GM21737 (cell line): ENCODE data around the gene MSLN.

ENCODE experiments used
- ATAC-seq: cut with Tn5 transposase; IDR thresholded peaks from one replicate; pipeline ENCODE4 v1.9.1; 2021; ENCODE audit warnings: mild to moderate bottlenecking, moderate library complexity; ENCODE audit not compliant: unreplicated experiment

MSLN gene

DNA sequence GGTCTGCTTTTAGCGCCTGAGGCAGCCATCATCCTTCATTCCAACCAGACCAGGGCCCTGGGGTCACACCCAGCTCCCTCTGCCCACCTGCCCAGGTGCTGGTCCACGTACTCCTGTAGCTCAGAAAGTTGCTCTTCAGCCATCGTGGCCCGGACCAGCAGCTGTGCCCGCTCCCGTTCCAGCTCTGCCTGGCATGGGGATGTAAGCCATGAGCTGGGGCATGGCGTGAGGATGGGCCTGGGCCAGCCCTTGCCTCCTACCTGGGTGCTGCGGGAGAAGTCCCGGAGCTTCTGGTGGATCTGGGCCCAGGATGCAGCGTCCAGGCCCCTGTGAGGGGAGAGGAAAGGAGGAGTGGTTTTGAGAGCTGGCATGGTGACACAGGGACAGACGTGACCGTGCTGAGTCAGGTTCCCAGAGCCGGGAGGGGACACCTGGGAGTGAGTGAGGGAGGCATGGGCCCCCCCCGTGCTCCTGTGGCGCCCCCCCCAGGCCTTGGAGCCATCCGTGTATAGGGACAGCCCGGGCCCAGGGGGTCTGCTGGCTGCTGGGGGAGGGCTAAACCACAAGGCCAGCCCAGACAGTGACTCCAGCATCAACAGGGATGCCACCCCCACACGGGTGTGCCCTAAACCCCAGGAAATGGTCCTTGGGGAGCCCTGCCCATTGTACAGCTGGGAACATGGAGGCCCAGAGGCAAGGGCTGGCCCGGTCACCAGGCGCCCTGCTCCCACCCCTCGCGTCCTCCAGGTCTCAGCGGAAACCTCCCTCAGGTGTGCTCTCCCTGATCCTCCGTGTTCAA is 37.5 kb upstream of the MSLN start:
- no peak for ATAC-seq

- no peak for ATAC-seq
These were observed 36.8 kb upstream of the MSLN start for GRCh38 chr16:723695-724094.

GRCh38 chr16:724188-725040 is 36.1 kb upstream of the MSLN start:
- no peak for ATAC-seq

DNA sequence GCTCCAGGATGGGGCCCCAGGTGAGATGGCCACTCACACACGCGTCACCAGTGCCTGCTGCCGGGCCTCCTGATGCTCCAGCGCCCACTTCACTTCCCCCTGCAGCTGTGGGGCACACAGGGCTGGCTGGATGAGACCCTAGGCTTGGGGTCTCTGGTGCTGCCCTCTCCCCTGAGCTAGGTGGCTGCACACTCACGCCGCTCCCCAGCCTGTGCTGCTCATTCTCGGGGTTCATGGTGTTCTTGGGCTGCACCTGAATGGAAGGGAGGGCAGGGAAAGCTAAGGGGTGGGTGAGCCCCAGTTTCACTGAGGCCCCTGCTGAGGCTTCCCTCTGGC is 35.5 kb upstream of the MSLN start:
- ATAC-seq = no peak

DNA sequence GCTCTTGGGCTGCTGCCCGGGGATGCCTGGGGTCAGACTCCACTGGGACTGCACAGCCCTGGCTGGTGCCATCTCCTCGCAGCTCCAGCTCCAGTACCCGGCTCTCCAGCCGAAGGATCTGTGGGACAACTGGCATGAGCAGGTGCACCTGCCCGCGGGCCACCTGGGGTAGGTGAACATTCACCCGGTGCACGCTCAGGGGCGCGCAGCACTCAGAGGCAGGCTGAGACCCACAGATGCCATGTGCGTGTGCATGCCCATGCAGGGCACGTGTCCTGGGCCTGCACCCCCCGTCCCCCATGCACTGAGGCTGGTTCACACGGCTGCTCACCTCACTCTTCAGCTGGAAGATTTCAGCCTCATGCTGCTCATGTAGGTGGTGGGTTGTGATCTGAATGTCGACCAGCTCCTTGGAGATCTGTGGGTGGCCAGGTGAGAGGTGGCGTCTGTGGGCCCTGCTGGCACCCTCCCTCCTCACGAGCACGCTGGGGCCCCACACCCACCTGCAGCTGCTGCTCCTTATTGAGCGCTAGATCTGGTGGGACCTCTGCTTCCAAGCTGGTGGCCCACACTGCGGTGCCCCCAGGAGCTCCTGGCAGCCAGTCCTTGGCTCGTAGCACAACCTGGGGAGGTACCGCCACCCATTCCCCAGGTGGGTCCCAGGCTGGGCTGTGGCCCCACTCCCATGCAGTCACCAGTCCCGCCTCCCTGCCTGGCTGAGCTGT is 34.9 kb upstream of the MSLN start:
- no peak for ATAC-seq

DNA sequence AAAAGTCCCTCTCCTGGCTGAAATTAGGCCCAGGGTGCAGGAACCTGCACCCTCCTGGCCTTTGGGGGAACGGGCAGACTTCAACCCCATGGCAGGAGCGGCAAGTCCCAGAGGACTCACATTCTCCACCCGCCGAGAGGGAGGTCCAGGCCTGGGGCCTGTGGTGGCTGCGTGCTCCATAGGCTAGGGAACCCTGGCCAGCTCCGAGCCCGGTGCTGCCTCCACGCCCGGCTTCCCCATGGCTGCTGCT is 34.4 kb upstream of the MSLN start:
- no peak for ATAC-seq

GRCh38 chr16:726438-727290 is 33.9 kb upstream of the MSLN start, which contains the start of the genes CCDC78 and HAGHL:
TSS of gene CCDC78 (minus strand) at chr16:726443. CDS start at chr16:726367, 76 bp downstream.
TSS of gene HAGHL (plus strand) at chr16:727106. CDS start at chr16:727510, 404 bp downstream.
- no peak for ATAC-seq

GRCh38 chr16:727291-727977 is 33.1 kb upstream of the MSLN start:
- no peak for ATAC-seq

DNA sequence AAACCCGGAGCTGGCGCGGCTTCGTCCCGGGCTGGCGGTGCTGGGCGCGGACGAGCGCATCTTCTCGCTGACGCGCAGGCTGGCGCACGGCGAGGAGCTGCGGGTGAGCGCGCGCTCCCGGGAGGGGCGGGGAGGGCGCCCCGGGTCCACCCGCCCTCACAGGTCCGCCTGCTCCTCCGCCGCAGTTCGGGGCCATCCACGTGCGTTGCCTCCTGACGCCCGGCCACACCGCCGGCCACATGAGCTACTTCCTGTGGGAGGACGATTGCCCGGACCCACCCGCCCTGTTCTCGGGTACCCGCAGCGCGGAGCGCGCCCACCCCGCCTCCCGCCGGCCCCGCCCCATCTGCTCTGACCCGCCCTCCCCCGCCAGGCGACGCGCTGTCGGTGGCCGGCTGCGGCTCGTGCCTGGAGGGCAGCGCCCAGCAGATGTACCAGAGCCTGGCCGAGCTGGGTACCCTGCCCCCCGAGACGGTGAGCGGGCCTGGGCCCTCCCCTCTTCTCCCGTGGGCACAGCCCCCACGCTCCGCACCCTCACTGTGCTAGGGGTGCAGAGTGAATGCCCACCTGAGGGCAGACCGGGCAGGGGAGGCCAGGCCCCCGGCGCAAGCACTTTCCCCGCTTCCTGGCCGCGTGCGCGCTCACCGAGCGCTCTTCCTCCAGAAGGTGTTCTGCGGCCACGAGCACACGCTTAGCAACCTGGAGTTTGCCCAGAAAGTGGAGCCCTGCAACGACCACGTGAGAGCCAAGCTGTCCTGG is 32.2 kb upstream of the MSLN start:
- peak; percentile 31 for ATAC-seq

DNA sequence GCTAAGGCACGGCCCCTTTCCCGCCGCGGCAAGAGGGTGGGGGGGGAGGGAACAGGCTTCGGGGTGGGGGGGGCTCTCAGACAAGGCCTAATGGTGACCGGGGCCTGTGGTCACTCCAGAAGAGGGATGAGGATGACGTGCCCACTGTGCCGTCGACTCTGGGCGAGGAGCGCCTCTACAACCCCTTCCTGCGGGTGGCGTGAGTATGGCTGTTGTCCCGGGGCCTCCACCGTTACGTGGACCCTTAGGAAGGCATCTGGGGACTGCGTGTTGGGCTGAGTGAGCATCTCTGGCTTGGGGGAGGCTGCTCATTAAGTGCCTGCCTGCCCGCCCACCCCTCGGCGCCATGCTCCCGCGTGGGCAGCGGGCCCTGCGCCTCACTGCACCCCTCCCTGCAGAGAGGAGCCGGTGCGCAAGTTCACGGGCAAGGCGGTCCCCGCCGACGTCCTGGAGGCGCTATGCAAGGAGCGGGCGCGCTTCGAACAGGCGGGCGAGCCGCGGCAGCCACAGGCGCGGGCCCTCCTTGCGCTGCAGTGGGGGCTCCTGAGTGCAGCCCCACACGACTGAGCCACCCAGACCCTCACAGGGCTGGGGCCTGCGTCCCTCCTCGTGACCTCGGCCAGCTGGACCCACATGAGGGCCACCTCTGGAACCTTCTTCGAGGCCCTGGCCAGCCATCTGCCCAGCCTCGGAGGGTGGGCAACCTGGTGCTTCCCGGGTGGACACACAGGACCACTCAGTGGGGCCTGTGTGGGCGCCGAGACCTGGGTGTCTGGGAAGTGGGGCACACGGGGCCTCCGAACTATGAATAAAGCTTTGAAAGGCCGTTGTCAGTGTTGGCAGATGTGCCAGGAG is 31.4 kb upstream of the MSLN start:
- ATAC-seq = no peak

DNA sequence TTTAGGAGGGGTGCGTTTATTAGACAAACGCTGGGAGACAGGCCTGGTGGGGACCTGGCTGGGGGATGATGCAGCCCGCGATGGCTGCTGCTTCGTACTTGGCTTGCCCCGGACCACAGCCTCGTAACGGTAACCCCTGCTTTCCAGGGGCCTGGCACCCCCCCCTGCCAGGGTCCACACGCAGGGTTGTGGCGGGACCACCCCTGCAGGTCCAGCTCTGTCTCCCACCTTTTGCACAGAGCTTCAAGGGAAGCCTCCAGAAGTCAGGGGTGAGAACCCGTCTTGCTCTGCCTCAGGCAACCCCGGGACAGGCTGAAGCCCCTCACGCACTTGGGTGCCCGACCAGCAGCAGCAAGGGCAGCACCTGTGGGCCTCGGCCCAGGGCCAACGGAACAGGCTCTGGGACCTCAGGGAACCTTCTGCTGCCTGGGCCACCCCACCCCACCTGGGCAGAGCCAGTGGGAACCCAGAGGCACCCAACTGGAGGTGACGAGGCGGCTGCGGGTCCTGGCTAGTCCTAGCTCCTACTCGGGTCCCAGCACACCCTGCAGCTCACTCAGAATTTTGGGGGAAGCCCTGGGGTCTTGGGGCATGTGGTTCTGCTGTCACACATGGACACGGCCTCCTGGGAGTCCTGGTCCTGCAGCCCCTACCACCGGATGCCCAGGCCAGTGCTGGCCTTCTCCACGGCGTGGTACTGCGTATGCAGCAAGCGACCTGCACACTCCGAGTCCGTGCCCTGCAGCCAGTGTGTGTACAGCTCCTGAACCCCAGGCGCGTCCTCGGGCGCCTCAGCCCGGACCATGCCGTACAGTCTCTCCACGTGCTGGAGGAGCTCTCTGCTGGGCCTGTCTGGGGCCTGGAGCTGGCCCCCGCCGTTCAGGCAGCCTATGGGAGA is 30.5 kb upstream of the MSLN start:
- ATAC-seq = no peak

- ATAC-seq = no peak
These were observed 29.6 kb upstream of the MSLN start for GRCh38 chr16:730666-731509.

GRCh38 chr16:732332-732731 is 28.2 kb upstream of the MSLN start:
- ATAC-seq = no peak

- no peak for ATAC-seq
These were observed 27.6 kb upstream of the MSLN start for GRCh38 chr16:732936-733335.

- ATAC-seq = no peak
These were observed 26.9 kb upstream of the MSLN start for GRCh38 chr16:733382-734207.
